ENCODE results near the gene FAM89B. TPM values are rescaled to one million over a fixed set of nuclear protein-coding genes. Genes with fewer than 3 reads are reported as not detected.

FAM89B gene
- total and polyA plus RNA-seq, 2 of the 8 experiments (the other 6 are each of a cell fraction or from before 2014, with no cell fraction given), result 15.8 to 32.4 TPM

DNA sequence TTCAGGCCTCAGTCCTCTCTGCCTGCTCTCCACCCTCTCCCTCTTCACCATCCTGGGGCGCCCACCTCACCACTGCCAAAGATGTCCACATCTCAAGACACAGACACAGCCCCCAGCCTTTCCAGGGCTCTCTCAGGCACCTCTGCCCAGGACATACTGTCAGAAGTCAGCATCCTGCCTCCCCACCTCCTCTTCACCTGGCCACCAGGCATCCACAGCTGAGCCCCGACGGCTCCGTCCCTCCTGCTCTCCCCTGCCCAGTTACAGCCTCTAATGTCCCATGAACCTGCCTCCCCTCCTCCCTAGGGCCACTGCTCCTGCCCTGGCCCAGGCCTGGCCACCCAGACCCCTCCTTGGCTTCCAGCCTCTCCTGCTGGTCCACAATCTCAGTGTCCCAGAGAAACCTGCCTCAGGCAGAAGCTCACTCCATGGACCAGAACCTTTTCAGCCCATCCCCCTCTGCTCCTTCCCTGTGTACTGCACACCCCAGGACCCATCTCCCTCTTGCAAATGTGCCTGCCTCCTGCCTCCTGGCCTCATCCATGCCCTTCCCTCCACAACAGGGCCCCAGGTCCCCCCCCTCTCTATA is 17.4 kb upstream of the FAM89B start:
- no peak overlapping the region for H3K14ac ChIP-seq (ENCODE audit: insufficient read length)
- H4K5ac ChIP-seq (ENCODE audit: insufficient read length, low read depth, low read length), result no peak overlapping the region
- no peak overlapping the region; the same call in 1 of the 2 replicates for H3K18ac ChIP-seq (ENCODE audit: extremely low read depth, low read length)
- no peak for DNase-seq (ENCODE audit: low read depth in 1 of 2, low spot score in 2 of 2)
- no peaks in the 10 kb centered on the region for H3K36me3 ChIP-seq (ENCODE audit: control insufficient read depth in 2 of 4, insufficient read depth in 4 of 4, low read length in 3 of 4)
- no peak overlapping the region for H2BK5ac ChIP-seq (ENCODE audit: low read depth, low read length)
- FAIRE-seq, result no peak
- H2BK12ac ChIP-seq (ENCODE audit: low read depth, low read length), result peak overlapping the region; percentile 87; the same call in 1 of the 2 replicates
- H3K9ac ChIP-seq (replicated peaks in 1 of 4; ENCODE audit: extremely low read depth in 1 of 4, low read depth in 3 of 4, low read length in 3 of 4), result no peak overlapping the region
- peak overlapping the region; percentile 98; the same call in 1 of the 2 replicates for H2BK15ac ChIP-seq (ENCODE audit: low read length)
- no peak overlapping the region for H3K23ac ChIP-seq (ENCODE audit: insufficient read length)
- no peak overlapping the region for H4K8ac ChIP-seq (ENCODE audit: extremely low read depth, insufficient read depth, low read length)
- H3K4ac ChIP-seq (replicated peaks; ENCODE audit: insufficient read length, low read depth, low read length), result no peak overlapping the region
- peaks cover 10% of the 10 kb centered on the region; the same call in 1 of the 2 replicates for H3K23me2 ChIP-seq (ENCODE audit: low read depth, low read length)
- H4K91ac ChIP-seq (replicated peaks; ENCODE audit: insufficient read length, low read length), result peak overlapping the region; percentile 23
- H3K79me2 ChIP-seq (ENCODE audit: control insufficient read depth in 1 of 2, insufficient read depth in 2 of 2, low read length in 2 of 2), result no peaks in the 10 kb centered on the region
- no peak overlapping the region for H3K56ac ChIP-seq (replicated peaks; ENCODE audit: insufficient read length, low read depth, low read length)
- H3K4me3 ChIP-seq (ENCODE audit: extremely low read depth in 1 of 4, insufficient read depth in 2 of 4, low read depth in 3 of 4, low read length in 4 of 4), result no peak overlapping the region
- ChIA-PET CTCF (ENCODE audit: partially characterized antibody) (interaction anchor here (1.0 to 6.9 kb wide), 5 partner anchors 10 to 59 kb away, joined by 3 to 78 read pairs (median 4); partner anchors contain the start of genes FAM89B and MAP3K11), POLR2A (ENCODE audit: partially characterized antibody) (interaction anchor here (1.0 to 1.2 kb wide), 3 partner anchors 16 to 22 kb away, joined by 3 read pairs; no protein-coding TSS in a partner anchor)
- peak overlapping the region; percentile 60; the same call in 1 of the 2 replicates for H2AK5ac ChIP-seq (ENCODE audit: low read depth, low read length)
- no peaks in the 10 kb centered on the region for H3K9me3 ChIP-seq (ENCODE audit: insufficient read depth in 2 of 2, low read depth in 1 of 2, low read length in 1 of 2)
- no peak overlapping the region for H2AFZ ChIP-seq (ENCODE audit: low read length)
- no peak overlapping the region; a peak in 1 of 4 replicates for H3K4me2 ChIP-seq (ENCODE audit: insufficient read depth in 1 of 2, low read depth in 2 of 2, low read length in 2 of 2)
- 80% methylated on average over 4 of the region's 4 CpGs; no CpG with 5 or more reads in 1 of the 2 experiments for WGBS, 2 experiments (ENCODE audit: extremely low coverage in 1 of 2, insufficient coverage in 1 of 2, insufficient read length in 1 of 2, insufficient replicate concordance in 2 of 2, low coverage in 1 of 2, low lambda C conversion rate in 2 of 2, missing lambda C conversion rate in 1 of 2)
- peaks cover 0 to 2% of the 10 kb centered on the region in 2 experiments for H4K20me1 ChIP-seq (replicated peaks in 1 of 2; ENCODE audit: control insufficient read depth in 1 of 2, insufficient read depth in 2 of 2, low read length in 2 of 2)
- H3K27ac ChIP-seq (ENCODE audit: low read depth, low read length), result no peak overlapping the region
- no peak overlapping the region for H2BK20ac ChIP-seq (ENCODE audit: low read length)
- peaks cover 0 to 49% (median 36%) of the 10 kb centered on the region in 4 experiments; a peak in 6 of 7 replicates for H3K4me1 ChIP-seq (replicated peaks in 1 of 4; ENCODE audit: control insufficient read depth in 3 of 4, insufficient read depth in 4 of 4, low read length in 3 of 4)
- H3K79me1 ChIP-seq (ENCODE audit: low read depth, low read length), result no peaks in the 10 kb centered on the region
- H2BK120ac ChIP-seq (replicated peaks; ENCODE audit: low read depth, low read length), result no peak overlapping the region
- H3K27me3 ChIP-seq (replicated peaks in 1 of 4; ENCODE audit: control insufficient read depth in 3 of 4, extremely low read depth in 1 of 4, insufficient read depth in 3 of 4, low read length in 3 of 4), result peaks cover 0 to 29% (median 21%) of the 10 kb centered on the region in 4 experiments; a peak in 5 of 7 replicates
- no peak for TF ChIP-seq PHF8 (conservative IDR thresholded peaks at IDR 0.05; ENCODE audit: low read depth, low read length)
- no peak for TF ChIP-seq SAP30 (IDR thresholded peaks at IDR 0.05; ENCODE audit: insufficient read depth, insufficient replicate concordance, low read length)
- TF ChIP-seq ZNF274 (IDR thresholded peaks at IDR 0.05; ENCODE audit: borderline replicate concordance, extremely low read depth, low read length), result no peak
- TF ChIP-seq SIN3A (conservative IDR thresholded peaks at IDR 0.05 in 1 of 2, IDR thresholded peaks at IDR 0.05 in 1 of 2; ENCODE audit: low read depth in 1 of 2, low read length in 2 of 2), result no peak

All from H1 (cell line).